OCI-LY1 (cell line): Measurements from ENCODE around the gene HPCAL1.

Experiments
- H2AFZ ChIP-seq: fragments of 200-600 bp; sonication (generic), shearing (Covaris generic); 2 replicates; pipeline ENCODE4 v1.6.0; 2014; ENCODE audit warnings: antibody characterized with exemption, mild to moderate bottlenecking, low read length
- H3F3A ChIP-seq: fragments of 200-600 bp; sonication (generic), shearing (Covaris generic); 2 replicates; pipeline ENCODE4 v1.6.0; 2014; ENCODE audit warnings: mild to moderate bottlenecking, antibody characterized with exemption, low read length, moderate library complexity; ENCODE audit not compliant: insufficient read depth
- H3K27ac ChIP-seq: fragments of 200-600 bp; sonication (generic); 2 replicates; pipeline ENCODE4 v1.5.1; 2014; ENCODE audit warnings: low read length, mixed run types, mild to moderate bottlenecking, low read depth; ENCODE audit not compliant: poor library complexity, severe bottlenecking
- H3K27me3 ChIP-seq: fragments of 200-600 bp; sonication (generic); 2 replicates; pipeline ENCODE4 v1.6.0; 2014; ENCODE audit warnings: antibody characterized with exemption, mild to moderate bottlenecking, low read length, moderate library complexity; ENCODE audit not compliant: insufficient read depth
- H3K36me3 ChIP-seq: fragments of 200-600 bp; sonication (generic); 2 replicates; pipeline ENCODE4 v1.6.1; 2014; ENCODE audit warnings: mild to moderate bottlenecking, antibody characterized with exemption, low read length, moderate library complexity, mixed read lengths; ENCODE audit not compliant: insufficient read depth
- H3K4me1 ChIP-seq: fragments of 200-600 bp; sonication (generic); 2 replicates; pipeline ENCODE4 v1.5.1; 2014; ENCODE audit warnings: mild to moderate bottlenecking, low read length, moderate library complexity; ENCODE audit not compliant: insufficient read depth, severe bottlenecking
- H3K4me2 ChIP-seq: fragments of 200-600 bp; sonication (generic), shearing (Covaris generic); 2 replicates; pipeline ENCODE4 v1.6.1; 2014; ENCODE audit warnings: low read length
- H3K4me3 ChIP-seq: fragments of 200-600 bp; sonication (generic); 2 replicates; pipeline ENCODE4 v1.5.1; 2014; ENCODE audit warnings: low read length, low read depth, mild to moderate bottlenecking, mixed read lengths; ENCODE audit not compliant: poor library complexity, severe bottlenecking
- H3K79me2 ChIP-seq: fragments of 200-600 bp; shearing (Covaris generic); 2 replicates; pipeline ENCODE4 v1.6.1; 2016; ENCODE audit warnings: mixed run types, low read length, mixed read lengths; ENCODE audit not compliant: insufficient read depth
- H3K9ac ChIP-seq: fragments of 200-600 bp; sonication (generic), shearing (Covaris generic); 2 replicates; pipeline ENCODE4 v1.6.1; 2014; ENCODE audit warnings: mild to moderate bottlenecking, low read length, mixed read lengths
- H3K9me2 ChIP-seq: fragments of 200-600 bp; sonication (generic), shearing (Covaris generic); 2 replicates; pipeline ENCODE4 v1.6.1; 2014; ENCODE audit warnings: low read depth, mild to moderate bottlenecking, low read length, mixed read lengths
- H3K9me3 ChIP-seq: fragments of 200-600 bp; shearing (Covaris generic); 2 replicates; pipeline ENCODE4 v1.6.1; 2014; ENCODE audit warnings: low read length, mixed read lengths
- H4K20me1 ChIP-seq: fragments of 200-600 bp; sonication (generic), shearing (Covaris generic); 2 replicates; pipeline ENCODE4 v1.6.0; 2016; ENCODE audit warnings: mild to moderate bottlenecking, low read length; ENCODE audit not compliant: insufficient read depth
- CTCF ChIP-seq: fragments of 200-600 bp; sonication (generic), shearing (Covaris generic); IDR thresholded peaks from 2 replicates; pipeline ENCODE4 v1.5.1; 2017; ENCODE audit warnings: mild to moderate bottlenecking, antibody characterized with exemption, low read length, moderate library complexity, mixed read lengths
- EZH2 ChIP-seq: fragments of 200-600 bp; sonication (generic), shearing (Covaris generic); IDR thresholded peaks from 2 replicates; pipeline ENCODE4 v1.8.0; 2017; ENCODE audit warnings: borderline replicate concordance, mixed run types, mild to moderate bottlenecking, antibody characterized with exemption, low read length, moderate library complexity, mixed read lengths

The HPCAL1 gene

GRCh38 chr2:10286216-10287037 lies 16.3 kb upstream of the HPCAL1 start:
- no peaks in the 10 kb centered on the region for H3K4me1 ChIP-seq
- no peak overlapping the region for H3K27ac ChIP-seq
- no peaks in the 10 kb centered on the region for H3F3A ChIP-seq
- H4K20me1 ChIP-seq, result no peaks in the 10 kb centered on the region
- H3K79me2 ChIP-seq, result no peaks in the 10 kb centered on the region
- H3K9me2 ChIP-seq, result no peaks in the 10 kb centered on the region
- H3K36me3 ChIP-seq, result no peaks in the 10 kb centered on the region
- H3K9ac ChIP-seq, result no peak overlapping the region
- H3K9me3 ChIP-seq, result no peaks in the 10 kb centered on the region
- no peak overlapping the region for H3K4me2 ChIP-seq
- no peak overlapping the region for H3K4me3 ChIP-seq
- TF ChIP-seq EZH2 (no peak), CTCF (no peak)
- H3K27me3 ChIP-seq, result peaks cover 10% of the 10 kb centered on the region; the same call in 1 of the 2 replicates
- no peak overlapping the region for H2AFZ ChIP-seq

GRCh38 chr2:10287761-10288160 lies 14.9 kb upstream of the HPCAL1 start:
- H3K4me3 ChIP-seq, result no peak overlapping the region
- no peak overlapping the region for H3K27ac ChIP-seq

GRCh38 chr2:10288606-10289005 lies 14.1 kb upstream of the HPCAL1 start:
- Histone ChIP-seq H3K9me3 (0 out of 2 replicates have a peak, but pooled peaks cover 2% of the 10 kb centered on the region), H3K79me2 (no peaks in the 10 kb centered on the region), H4K20me1 (no peaks in the 10 kb centered on the region), H3F3A (no peaks in the 10 kb centered on the region), H3K4me1 (no peaks in the 10 kb centered on the region), H3K9me2 (no peaks in the 10 kb centered on the region), H3K9ac (no peak overlapping the region), H3K4me3 (no peak overlapping the region), H2AFZ (no peak overlapping the region), H3K27me3 (peaks cover 14% of the 10 kb centered on the region; the same call in 1 of the 2 replicates), H3K4me2 (no peak overlapping the region), H3K27ac (no peak overlapping the region), H3K36me3 (no peaks in the 10 kb centered on the region)
- TF ChIP-seq CTCF (no peak), EZH2 (no peak)

More at GRCh38 chr2:10287761-10288160, 14.9 kb upstream of the HPCAL1 start:
- Histone ChIP-seq H4K20me1 (no peaks in the 10 kb centered on the region), H2AFZ (no peak overlapping the region), H3K27me3 (peaks cover 10% of the 10 kb centered on the region; the same call in 1 of the 2 replicates), H3K4me2 (no peak overlapping the region), H3K9ac (no peak overlapping the region), H3K9me3 (no peaks in the 10 kb centered on the region), H3K4me1 (no peaks in the 10 kb centered on the region), H3F3A (no peaks in the 10 kb centered on the region), H3K36me3 (no peaks in the 10 kb centered on the region), H3K79me2 (no peaks in the 10 kb centered on the region), H3K9me2 (no peaks in the 10 kb centered on the region)
- no peak for TF ChIP-seq CTCF
- TF ChIP-seq EZH2, result no peak
